Renal cortical epithelial cell (primary cell): ENCODE data around the gene TMTC2. TPM values are rescaled to one million over a fixed set of nuclear protein-coding genes. Genes with fewer than 3 reads are reported as not detected.

Source experiments
- DNase-seq: peaks from one replicate; pipeline ENCODE4 v3.0.0-alpha.2; 2011; ENCODE audit warnings: low read depth
- total RNA-seq: library from RNA; depleted of rRNA; stranded (reverse); fragments of >200 nt; gene quantifications from 2 replicates; pipeline ENCODE4 v1.2.3, GENCODE V29; 2014

The TMTC2 gene
- total RNA-seq, 1 donor from 2014 or later, result 11.1 TPM

- peak; percentile 32 for DNase-seq
These were observed 193.8 kb downstream of the TMTC2 start for GRCh38 chr12:82880442-82880901.

- DNase-seq, result no peak
These were observed 197.0 kb downstream of the TMTC2 start for GRCh38 chr12:82883394-82884355.

- no peak for DNase-seq
These were observed 200.1 kb downstream of the TMTC2 start for GRCh38 chr12:82886671-82887340.

GRCh38 chr12:82893896-82894295 is 207.2 kb downstream of the TMTC2 start:
- no peak for DNase-seq

GRCh38 chr12:82896277-82896676 is 209.6 kb downstream of the TMTC2 start:
- no peak for DNase-seq

- DNase-seq, result peak; percentile 81
These were observed 210.3 kb downstream of the TMTC2 start for GRCh38 chr12:82896979-82897378.

- DNase-seq, result no peak
These were observed 211.7 kb downstream of the TMTC2 start for GRCh38 chr12:82898441-82898840.

GRCh38 chr12:82904219-82904790 is 217.6 kb downstream of the TMTC2 start:
- DNase-seq, result no peak

- no peak for DNase-seq
These were observed 223.7 kb downstream of the TMTC2 start for GRCh38 chr12:82910246-82910893.

- peak; percentile 58 for DNase-seq
These were observed 225.7 kb downstream of the TMTC2 start for GRCh38 chr12:82912406-82912805.

GRCh38 chr12:82919388-82920054 is 232.8 kb downstream of the TMTC2 start:
- no peak for DNase-seq

- DNase-seq, result no peak
These were observed 237.2 kb downstream of the TMTC2 start for GRCh38 chr12:82923935-82924334.

- no peak for DNase-seq
These were observed 239.9 kb downstream of the TMTC2 start for GRCh38 chr12:82926630-82927029.

- DNase-seq, result no peak
These were observed 243.6 kb downstream of the TMTC2 start for GRCh38 chr12:82930301-82930700.

GRCh38 chr12:82931349-82932116 is 244.8 kb downstream of the TMTC2 start:
- peak; percentile 68 for DNase-seq

- peak; percentile 6 for DNase-seq
These were observed 250.4 kb downstream of the TMTC2 start for GRCh38 chr12:82937151-82937550.

GRCh38 chr12:82942521-82942920 is 255.8 kb downstream of the TMTC2 start:
- DNase-seq, result no peak

- peak; percentile 72 for DNase-seq
These were observed 256.3 kb downstream of the TMTC2 start for GRCh38 chr12:82942991-82943401.

- DNase-seq, result no peak
These were observed 261.8 kb downstream of the TMTC2 start for GRCh38 chr12:82948491-82948890.

GRCh38 chr12:82950356-82950755 is 263.6 kb downstream of the TMTC2 start:
- DNase-seq, result no peak

- no peak for DNase-seq
These were observed 266.2 kb downstream of the TMTC2 start for GRCh38 chr12:82952946-82953345.
